ENCODE measurements around the gene SLC38A2.

GRCh38 chr12:46380022-46380796 lies 7.6 kb upstream of the SLC38A2 start:
- TF ChIP-seq POLR2A (IDR thresholded peaks at IDR 0.05; ENCODE audit: low read depth, low read length) = no peak
- TF ChIP-seq POLR2AphosphoS5 (IDR thresholded peaks at IDR 0.05; ENCODE audit: low read depth, low read length) = no peak
